Left renal pelvis (tissue), 4 donors: ENCODE results near the gene UNC5C. TPM values are rescaled to one million over a fixed set of nuclear protein-coding genes. Genes with fewer than 3 reads are reported as not detected.

Experiments used
- DNase-seq, 4 donors: peaks; one replicate each; pipeline ENCODE4 v3.0.0-alpha.2; 2013; ENCODE audit warnings: low read depth in 4 of 4, low spot score in 3 of 4
- polyA plus RNA-seq, 4 donors: library from polyadenylated mRNA; unstranded; fragments of 120-200 nt; gene quantifications; one replicate each; pipeline ENCODE4 v1.2.1, GENCODE V29; 2013; ENCODE audit not compliant: insufficient read length in 4 of 4

The UNC5C gene
- polyA plus RNA-seq, 4 donors = 20.8 to 39.8 (median 37.4) TPM

GRCh38 chr4:95285797-95286196, 263.0 kb downstream of the UNC5C start:
- DNase-seq = no peak

GRCh38 chr4:95284655-95285054, 264.1 kb downstream of the UNC5C start:
- no peak for DNase-seq

- DNase-seq = no peak
These were observed 265.5 kb downstream of the UNC5C start for GRCh38 chr4:95283320-95283719.

GRCh38 chr4:95272797-95273196, 276.0 kb downstream of the UNC5C start:
- no peak for DNase-seq

GRCh38 chr4:95272036-95272435, 276.7 kb downstream of the UNC5C start:
- DNase-seq = no peak

- no peak for DNase-seq
These were observed 279.8 kb downstream of the UNC5C start for GRCh38 chr4:95268819-95269565.

- no peak for DNase-seq
These were observed 281.7 kb downstream of the UNC5C start for GRCh38 chr4:95267081-95267480.

- no peak for DNase-seq
These were observed 282.7 kb downstream of the UNC5C start for GRCh38 chr4:95265814-95266740.

- DNase-seq = no peak
These were observed 283.9 kb downstream of the UNC5C start for GRCh38 chr4:95264843-95265242.

- no peak for DNase-seq
These were observed 284.8 kb downstream of the UNC5C start for GRCh38 chr4:95263960-95264359.

GRCh38 chr4:95263391-95263790, 285.4 kb downstream of the UNC5C start:
- no peak for DNase-seq

GRCh38 chr4:95256108-95256835, 292.5 kb downstream of the UNC5C start:
- DNase-seq = no peak

- DNase-seq = no peak
These were observed 293.2 kb downstream of the UNC5C start for GRCh38 chr4:95255396-95256107.

GRCh38 chr4:95251568-95251967, 297.2 kb downstream of the UNC5C start:
- no peak for DNase-seq

- DNase-seq = peak in 1 of 4 donors; percentile 35
These were observed 298.1 kb downstream of the UNC5C start for GRCh38 chr4:95250544-95251137.

- no peak for DNase-seq
These were observed 299.2 kb downstream of the UNC5C start for GRCh38 chr4:95249426-95250021.

- no peak for DNase-seq
These were observed 299.9 kb downstream of the UNC5C start for GRCh38 chr4:95248720-95249425.

GRCh38 chr4:95243892-95244291, 304.9 kb downstream of the UNC5C start:
- no peak for DNase-seq

- DNase-seq = no peak
These were observed 310.2 kb downstream of the UNC5C start for GRCh38 chr4:95238554-95238953.
